ENCODE measurements around the gene STARD6. TPM values are rescaled to one million over a fixed set of nuclear protein-coding genes. Genes with fewer than 3 reads are reported as not detected.
A peak's percentile ranks its signal among the peaks of the same experiment; 100 is the strongest.
"Not testable (repeated sequence)": the region's sequence is repeated elsewhere in the genome, so short reads cannot be mapped to it uniquely, and the experiment has no call there.

Gene STARD6
- total RNA-seq, 1 donor from 2014 or later, result not detected

GRCh38 chr18:54392543-54393023, 34.9 kb upstream of the STARD6 start:
- no peaks in the 10 kb centered on the region for H3K36me3 ChIP-seq
- intact Hi-C loops (cut with DNase I), result no loop called here
- no peaks in the 10 kb centered on the region for H3K27me3 ChIP-seq
- DNase-seq (ENCODE audit: extremely low spot score in 2 of 2), result no peak
- TF ChIP-seq POLR2AphosphoS5 (IDR thresholded peaks at IDR 0.05; ENCODE audit: insufficient read depth in 1 of 2, low read depth in 1 of 2) (no peak), CTCF (IDR thresholded peaks at IDR 0.05) (peak in 2 of 3 experiments; percentile 8 to 44), POLR2A (IDR thresholded peaks at IDR 0.05) (no peak)
- H3K4me1 ChIP-seq, result no peaks in the 10 kb centered on the region
- no peak overlapping the region for H3K4me3 ChIP-seq
- H3K9me3 ChIP-seq, result no peaks in the 10 kb centered on the region
- H3K27ac ChIP-seq, result no peak overlapping the region

- H3K27me3 ChIP-seq, result no peaks in the 10 kb centered on the region
- no peak overlapping the region for H3K27ac ChIP-seq
- TF ChIP-seq POLR2A (IDR thresholded peaks at IDR 0.05), result no peak
- no peak for TF ChIP-seq POLR2AphosphoS5 (IDR thresholded peaks at IDR 0.05; ENCODE audit: insufficient read depth in 1 of 2, low read depth in 1 of 2)
- TF ChIP-seq CTCF (IDR thresholded peaks at IDR 0.05), result no peak
- H3K4me1 ChIP-seq, result no peaks in the 10 kb centered on the region
- intact Hi-C loops (cut with DNase I), result no loop called here
- DNase-seq (ENCODE audit: extremely low spot score in 2 of 2), result no peak
- no peaks in the 10 kb centered on the region for H3K9me3 ChIP-seq
- no peak overlapping the region for H3K4me3 ChIP-seq
- H3K36me3 ChIP-seq, result no peaks in the 10 kb centered on the region
Measured at GRCh38 chr18:54390838-54391237, 33.2 kb upstream of the STARD6 start.

- H3K36me3 ChIP-seq, result no peaks in the 10 kb centered on the region
- no peak for DNase-seq (ENCODE audit: extremely low spot score in 2 of 2)
- TF ChIP-seq POLR2AphosphoS5 (IDR thresholded peaks at IDR 0.05; ENCODE audit: insufficient read depth in 1 of 2, low read depth in 1 of 2), result no peak
- TF ChIP-seq CTCF (IDR thresholded peaks at IDR 0.05), result no peak
- TF ChIP-seq POLR2A (IDR thresholded peaks at IDR 0.05), result no peak
- H3K4me1 ChIP-seq, result no peaks in the 10 kb centered on the region
- H3K9me3 ChIP-seq, result no peaks in the 10 kb centered on the region
- H3K27me3 ChIP-seq, result no peaks in the 10 kb centered on the region
- H3K4me3 ChIP-seq, result no peak overlapping the region
- no peak overlapping the region for H3K27ac ChIP-seq
- intact Hi-C loops (cut with DNase I), result loop anchor here (5.0 kb wide), 1 partner anchor 593 kb away; no protein-coding TSS in a partner anchor
Measured at GRCh38 chr18:54389143-54389505, 31.5 kb upstream of the STARD6 start.

GRCh38 chr18:54388203-54389142, 30.8 kb upstream of the STARD6 start:
- Histone ChIP-seq H3K4me1 (no peaks in the 10 kb centered on the region), H3K27ac (no peak overlapping the region), H3K27me3 (no peaks in the 10 kb centered on the region), H3K9me3 (no peaks in the 10 kb centered on the region), H3K36me3 (no peaks in the 10 kb centered on the region), H3K4me3 (no peak overlapping the region)
- no peak for DNase-seq (ENCODE audit: extremely low spot score in 2 of 2)
- intact Hi-C loops (cut with DNase I), result loop anchor here (5.0 kb wide), 1 partner anchor 594 kb away; no protein-coding TSS in a partner anchor
- TF ChIP-seq CTCF (IDR thresholded peaks at IDR 0.05), result no peak
- no peak for TF ChIP-seq POLR2AphosphoS5 (IDR thresholded peaks at IDR 0.05; ENCODE audit: insufficient read depth in 1 of 2, low read depth in 1 of 2)
- no peak for TF ChIP-seq POLR2A (IDR thresholded peaks at IDR 0.05)

GRCh38 chr18:54387631-54388030, 30.0 kb upstream of the STARD6 start:
- no peaks in the 10 kb centered on the region for H3K36me3 ChIP-seq
- H3K9me3 ChIP-seq, result no peaks in the 10 kb centered on the region
- no peaks in the 10 kb centered on the region for H3K4me1 ChIP-seq
- no peak overlapping the region for H3K4me3 ChIP-seq
- no peak overlapping the region for H3K27ac ChIP-seq
- no peaks in the 10 kb centered on the region for H3K27me3 ChIP-seq
- TF ChIP-seq POLR2AphosphoS5 (IDR thresholded peaks at IDR 0.05; ENCODE audit: insufficient read depth in 1 of 2, low read depth in 1 of 2) (no peak), POLR2A (IDR thresholded peaks at IDR 0.05) (no peak), CTCF (IDR thresholded peaks at IDR 0.05) (no peak)
- intact Hi-C loops (cut with DNase I), result loop anchor here (5.0 kb wide), 1 partner anchor 595 kb away; no protein-coding TSS in a partner anchor
- no peak for DNase-seq (ENCODE audit: extremely low spot score in 2 of 2)

GRCh38 chr18:54386800-54387495, 29.3 kb upstream of the STARD6 start:
- H3K4me1 ChIP-seq; DNase-seq (ENCODE audit: extremely low spot score in 2 of 2); H3K4me3 ChIP-seq; H3K27me3 ChIP-seq; H3K27ac ChIP-seq; H3K9me3 ChIP-seq; H3K36me3 ChIP-seq: not testable (repeated sequence)
- intact Hi-C loops (cut with DNase I), result loop anchor here (5.0 kb wide), 1 partner anchor 595 kb away; no protein-coding TSS in a partner anchor

Measured in vagina (tissue), 2 donors.